HL-60/S4 treated with retinoic acid at 250 ng/mL for 4 days and 3 days (cell line): ENCODE measurements around the gene TRMO.

ENCODE experiments used
- in situ Hi-C: fragments of 300-500 bp; cut with MboI; formaldehyde crosslinking; loops from 2 replicates; pipeline ENCODE4 v1.7.0; 2022; ENCODE audit warnings: low sequenced_read_pairs

Gene TRMO

GRCh38 chr9:97864396-97864795 lies 57.9 kb downstream of the TRMO start:
- in situ Hi-C loops, result no loop called here

GRCh38 chr9:97863314-97863713 lies 59.0 kb downstream of the TRMO start:
- in situ Hi-C loops, result no loop called here

DNA sequence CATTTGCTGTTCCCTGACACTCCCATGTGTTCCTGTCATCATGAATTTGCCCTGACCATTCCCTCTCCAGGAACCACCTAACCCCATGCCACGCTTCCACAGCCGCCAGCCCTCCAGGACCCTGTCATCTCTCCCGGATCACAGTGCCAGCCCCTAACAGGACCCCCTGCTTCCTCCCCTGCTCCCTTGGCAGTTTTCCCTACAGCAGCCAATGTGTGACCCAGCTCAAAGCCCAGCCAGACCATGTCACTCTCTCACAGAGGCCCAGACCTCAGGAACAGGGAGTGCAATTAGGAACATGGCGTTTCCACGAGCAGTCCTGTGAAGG lies 61.2 kb downstream of the TRMO start:
- in situ Hi-C loops, result no loop called here

GRCh38 chr9:97860451-97861147 lies 61.7 kb downstream of the TRMO start:
- in situ Hi-C loops, result no loop called here

DNA sequence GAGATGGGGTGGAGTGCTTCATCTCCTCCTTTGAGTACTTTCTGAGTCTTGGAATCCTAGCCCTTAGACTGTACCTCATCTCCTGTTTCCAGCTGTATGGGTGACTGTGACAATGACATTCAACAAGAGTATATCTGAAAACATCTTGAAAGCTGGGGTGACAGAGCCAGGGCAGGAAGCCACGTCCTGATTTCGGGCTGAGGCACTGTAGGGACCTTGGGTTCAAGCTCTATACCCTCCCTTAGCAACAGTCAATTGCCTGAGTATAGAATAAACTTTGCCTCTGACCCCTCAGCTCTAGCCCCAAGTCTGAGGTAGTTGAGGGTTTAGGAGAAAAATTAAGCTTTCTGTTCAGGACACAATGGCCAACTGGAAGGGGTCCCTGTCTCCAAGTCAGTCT lies 63.0 kb downstream of the TRMO start:
- in situ Hi-C loops, result no loop called here

- in situ Hi-C loops, result no loop called here
Observed at GRCh38 chr9:97858826-97859225, 63.5 kb downstream of the TRMO start.

DNA sequence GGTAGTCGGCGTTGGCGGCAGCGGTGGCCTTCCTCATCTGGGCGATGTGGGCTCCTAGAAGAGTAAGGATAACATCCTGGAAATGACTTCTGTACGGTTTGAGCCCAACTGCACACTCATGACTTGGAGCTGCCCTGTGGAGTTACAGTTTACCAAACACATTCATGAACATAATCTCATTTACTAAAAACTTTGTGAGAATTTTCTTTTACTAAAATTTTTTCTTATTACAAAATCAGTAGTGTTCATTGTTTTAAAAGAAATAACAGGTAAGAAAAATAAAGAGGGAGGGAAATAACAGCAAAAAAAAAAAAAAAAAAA lies 63.9 kb downstream of the TRMO start:
- in situ Hi-C loops, result no loop called here

DNA sequence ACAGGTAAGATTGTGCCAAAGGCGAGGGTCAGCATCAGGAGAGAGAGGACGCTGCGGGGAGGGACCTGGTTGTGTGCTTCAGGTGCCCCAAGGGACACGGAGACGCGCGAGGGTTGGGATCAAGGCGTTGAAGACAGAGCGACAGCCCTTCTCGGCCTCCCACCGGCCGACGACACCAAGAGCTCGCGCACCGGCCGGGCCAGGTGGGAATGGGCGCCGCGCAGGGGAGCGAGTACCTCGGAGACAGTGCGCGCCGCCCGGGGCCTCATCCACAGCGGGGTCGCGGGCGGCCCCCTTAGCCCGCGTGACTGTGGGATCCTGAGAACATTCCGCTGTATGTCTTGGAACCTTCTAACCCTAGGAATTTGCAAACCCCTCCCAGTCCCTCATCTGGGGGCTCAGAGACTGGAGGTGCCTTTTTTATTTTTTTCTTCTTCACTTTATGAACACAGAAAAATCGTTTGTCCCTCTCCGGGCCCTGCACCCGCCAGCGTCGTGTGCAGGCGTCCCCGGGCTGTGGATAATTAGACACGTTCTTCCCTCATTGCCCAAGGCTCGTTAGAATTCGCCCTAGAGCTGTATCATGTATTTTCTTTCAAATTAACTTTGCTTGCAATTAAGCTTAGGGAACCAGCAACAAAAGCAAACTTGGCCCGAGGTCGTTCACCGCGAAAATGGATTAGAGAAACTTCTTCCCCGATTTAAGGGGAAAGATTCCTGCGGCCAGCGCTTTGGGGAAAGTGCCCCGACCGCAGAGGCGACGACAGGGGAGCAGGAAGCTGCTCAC lies 64.5 kb downstream of the TRMO start:
- in situ Hi-C loops, result no loop called here

GRCh38 chr9:97856857-97857605 lies 65.3 kb downstream of the TRMO start:
- in situ Hi-C loops, result no loop called here

DNA sequence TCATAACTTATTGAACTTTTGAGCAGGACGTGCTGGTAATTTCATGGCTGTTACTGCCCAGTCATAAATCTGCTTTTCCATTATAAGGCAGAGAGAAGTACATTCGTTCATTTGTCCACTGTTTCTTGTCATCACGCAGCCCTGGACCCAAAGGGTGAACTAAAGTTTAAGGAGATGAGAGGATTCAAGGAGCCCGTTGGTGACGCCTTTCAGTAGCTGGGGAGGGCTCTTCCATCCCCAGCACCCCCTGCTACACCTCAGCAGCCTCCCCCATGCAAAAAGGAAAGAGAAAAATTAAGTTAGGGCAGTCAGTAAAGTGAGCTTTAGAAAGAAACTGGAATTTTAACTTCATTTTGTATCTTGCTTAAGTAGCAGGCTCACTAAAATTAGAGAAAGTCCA lies 66.4 kb downstream of the TRMO start:
- in situ Hi-C loops, result no loop called here

- in situ Hi-C loops, result no loop called here
Observed at GRCh38 chr9:97855486-97855875, 66.8 kb downstream of the TRMO start.

- in situ Hi-C loops, result no loop called here
Observed at GRCh38 chr9:97854696-97855485, 67.4 kb downstream of the TRMO start.
